Left lung (tissue), 10 donors: Measurements from ENCODE around the gene ADGRB3. TPM values are rescaled to one million over a fixed set of nuclear protein-coding genes. Genes with fewer than 3 reads are reported as not detected.

Experiments
- ATAC-seq: fragments of 200-7000 bp; cut with Tn5 transposase; one replicate; pipeline ENCODE4 v1.9.1; 2020; ENCODE audit warnings: moderate library complexity
- DNase-seq, 4 donors: peaks; one replicate each; pipeline ENCODE4 v3.0.0-alpha.2; 2013 to 2020
- H3K27ac ChIP-seq, 2 donors: fragments of 200-600 bp; sonication (generic) in 1 of 2; one replicate each; pipeline versions ENCODE4 v1.5.0 to v1.8.0; 2020 to 2021
- H3K27me3 ChIP-seq, 2 donors: fragments of 200-600 bp; sonication (generic) in 1 of 2; one replicate each; pipeline versions ENCODE4 v1.5.0 to v1.8.0; 2020 to 2021
- H3K36me3 ChIP-seq, 2 donors: fragments of 200-600 bp; sonication (generic) in 1 of 2; one replicate each; pipeline versions ENCODE4 v1.5.0 to v1.8.0; 2020 to 2021
- H3K4me1 ChIP-seq, 2 donors: fragments of 200-600 bp; one replicate each; pipeline ENCODE4 v1.8.0; 2021
- H3K4me3 ChIP-seq, 2 donors: fragments of 200-600 bp; sonication (generic) in 1 of 2; one replicate each; pipeline versions ENCODE4 v1.5.0 to v1.8.0; 2020 to 2021; ENCODE audit warnings: mild to moderate bottlenecking in 1 of 2
- H3K9me3 ChIP-seq, 2 donors: fragments of 200-600 bp; sonication (generic) in 1 of 2; one replicate each; pipeline versions ENCODE4 v1.5.0 to v1.8.0; 2020 to 2021
- CTCF ChIP-seq, 2 donors: fragments of 200-600 bp; sonication (generic) in 1 of 2; IDR thresholded peaks; one replicate each; pipeline versions ENCODE4 v1.5.0 to v1.8.0; 2021; ENCODE audit warnings: antibody characterized with exemption in 2 of 2
- intact Hi-C, 2 donors: fragments of 100-400 bp; cut with DNase I; formaldehyde crosslinking; loops; one replicate each; pipeline versions ENCODE4 v1.11.2 to v1.14.2; 2022
- polyA plus RNA-seq, 6 donors: library from polyadenylated mRNA; unstranded; fragments of 120-200 nt; gene quantifications; one replicate each; pipeline ENCODE4 v1.2.1, GENCODE V29; 2013; ENCODE audit not compliant: insufficient read length in 6 of 6
- total RNA-seq, 2 donors: library from RNA; stranded (reverse); fragmentation: NEBNext Ultra II Directional; extraction: Animal tissue kit (Norgen Biotek cat#: 25700); gene quantifications; one replicate each; pipeline ENCODE4 v1.2.1, GENCODE V29; 2021
- donor health status: DM: no; HTN: yes; CAD: no.
- donor health status: DM: no; HTN: no; CAD: no.

The ADGRB3 gene
- total and polyA plus RNA-seq, 8 donors = 2.0 to 22.4 (median 13.7) TPM

GRCh38 chr6:69386426-69386825, 751.3 kb downstream of the ADGRB3 start:
- ATAC-seq (no peak), DNase-seq (no peak)
- Histone ChIP-seq H3K36me3 (no peaks in the 10 kb centered on the region), H3K27ac (no peak overlapping the region), H3K4me3 (no peak overlapping the region), H3K9me3 (no peaks in the 10 kb centered on the region), H3K27me3 (no peaks in the 10 kb centered on the region), H3K4me1 (no peaks in the 10 kb centered on the region)
- TF ChIP-seq CTCF (IDR thresholded peaks at IDR 0.05) = no peak
- intact Hi-C loops = no loop called here

DNA sequence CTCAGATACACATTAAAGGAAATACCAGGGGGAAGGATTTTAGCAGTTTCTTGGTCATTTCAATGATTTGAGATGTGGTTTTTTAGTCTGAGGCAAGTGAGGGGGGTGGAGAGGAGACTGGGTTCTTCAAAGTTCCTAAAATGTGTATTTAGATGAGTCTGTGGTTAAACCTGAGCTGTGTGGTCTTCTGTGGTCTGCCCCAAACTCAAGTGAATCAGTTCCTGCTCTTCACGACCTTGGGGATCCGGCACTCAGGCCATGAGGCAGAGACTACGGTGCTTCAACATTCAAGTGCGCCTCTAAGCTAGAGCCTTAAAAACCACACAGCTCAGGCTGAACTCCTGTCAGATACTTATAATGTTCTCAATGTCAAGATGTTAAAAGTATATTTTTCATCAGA, 755.0 kb downstream of the ADGRB3 start:
- DNase-seq (no peak), ATAC-seq (no peak)
- Histone ChIP-seq H3K27me3 (no peaks in the 10 kb centered on the region), H3K9me3 (no peaks in the 10 kb centered on the region), H3K36me3 (no peaks in the 10 kb centered on the region), H3K4me1 (no peaks in the 10 kb centered on the region), H3K27ac (no peak overlapping the region), H3K4me3 (no peak overlapping the region)
- TF ChIP-seq CTCF (IDR thresholded peaks at IDR 0.05) = no peak
- intact Hi-C loops = no loop called here

DNA sequence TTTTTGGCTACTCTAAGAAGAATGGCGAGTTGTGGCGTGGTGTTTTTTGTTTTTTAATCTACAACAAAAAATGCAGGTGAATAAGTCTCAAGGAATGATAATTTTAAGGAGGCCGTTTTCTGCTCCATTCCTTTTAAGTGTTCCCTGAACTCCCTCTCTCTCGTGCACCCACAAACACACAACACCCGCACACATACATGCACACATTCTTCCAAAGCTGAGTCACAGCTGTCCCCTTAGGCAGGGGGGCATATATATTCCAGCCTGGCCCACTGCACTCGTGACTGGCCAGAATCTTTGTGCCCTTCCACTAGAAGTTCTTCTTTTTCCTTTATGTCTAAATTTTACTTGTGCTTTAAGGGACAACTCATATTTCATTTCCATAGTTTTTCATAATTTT, 756.0 kb downstream of the ADGRB3 start:
- Histone ChIP-seq H3K9me3 (no peaks in the 10 kb centered on the region), H3K27me3 (no peaks in the 10 kb centered on the region), H3K4me1 (no peaks in the 10 kb centered on the region), H3K36me3 (no peaks in the 10 kb centered on the region), H3K27ac (no peak overlapping the region), H3K4me3 (no peak overlapping the region)
- TF ChIP-seq CTCF (IDR thresholded peaks at IDR 0.05) = no peak
- intact Hi-C loops = no loop called here
- DNase-seq (no peak), ATAC-seq (no peak)

- Histone ChIP-seq H3K27me3 (no peaks in the 10 kb centered on the region), H3K36me3 (no peaks in the 10 kb centered on the region), H3K9me3 (no peaks in the 10 kb centered on the region), H3K4me3 (no peak overlapping the region), H3K4me1 (no peaks in the 10 kb centered on the region), H3K27ac (no peak overlapping the region)
- intact Hi-C loops = no loop called here
- ATAC-seq (no peak), DNase-seq (no peak)
- TF ChIP-seq CTCF (IDR thresholded peaks at IDR 0.05) = no peak
Measured at GRCh38 chr6:69392745-69393144, 757.7 kb downstream of the ADGRB3 start.

DNA sequence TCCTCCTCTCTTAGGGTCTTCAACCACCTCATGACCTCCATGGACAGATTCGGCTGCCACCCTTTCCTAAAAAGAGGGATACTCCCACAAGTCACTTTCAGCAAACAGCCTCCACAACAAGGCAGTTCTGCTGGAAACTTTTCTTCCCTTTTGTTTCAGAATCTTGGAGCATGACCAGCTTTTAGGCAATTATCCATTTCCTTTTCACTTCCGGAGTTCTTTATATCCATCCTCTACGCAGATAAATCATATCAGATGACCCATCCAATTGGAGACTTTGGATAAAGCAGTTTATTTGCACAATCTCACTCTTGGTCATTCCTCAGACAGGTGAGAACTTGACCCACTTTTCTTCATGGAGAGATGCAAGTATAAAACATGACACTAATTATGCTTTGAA, 763.2 kb downstream of the ADGRB3 start:
- ATAC-seq = no peak
- no peaks in the 10 kb centered on the region for H3K27me3 ChIP-seq
- TF ChIP-seq CTCF (IDR thresholded peaks at IDR 0.05) = no peak
- H3K36me3 ChIP-seq = no peaks in the 10 kb centered on the region
- no peak overlapping the region for H3K27ac ChIP-seq
- DNase-seq = no peak
- intact Hi-C loops = no loop called here
- no peaks in the 10 kb centered on the region for H3K9me3 ChIP-seq
- H3K4me1 ChIP-seq = no peaks in the 10 kb centered on the region
- H3K4me3 ChIP-seq = no peak overlapping the region
